Left hindlimb (tissue), 1 donor: ENCODE measurements around the gene RPL27.
"Not testable (repeated sequence)": the region's sequence is repeated elsewhere in the genome, so short reads cannot be mapped to it uniquely, and the experiment has no call there.

ENCODE experiments used
- DNase-seq: peaks from one replicate; pipeline ENCODE4 v3.0.0-alpha.2; 2018

The RPL27 gene

GRCh38 chr17:42997390-42997983 is 732 bp upstream of the RPL27 start:
- DNase-seq: no peak

GRCh38 chr17:42999003-42999525 is 845 bp downstream of the RPL27 start:
- DNase-seq: no peak

GRCh38 chr17:43000894-43001293 is 2.7 kb downstream of the RPL27 start:
- DNase-seq: not testable (repeated sequence)

- no peak for DNase-seq
These were observed 5.4 kb downstream of the RPL27 start for GRCh38 chr17:43003542-43004172.

GRCh38 chr17:43006639-43007551 is 8.7 kb downstream of the RPL27 start, which contains the start of gene IFI35:
TSS of gene IFI35 (plus strand) at chr17:43006784. CDS start at chr17:43006948, 164 bp downstream.
- peak; percentile 85 for DNase-seq

GRCh38 chr17:43010667-43011308 is 12.6 kb downstream of the RPL27 start:
- no peak for DNase-seq

GRCh38 chr17:43011728-43012472 is 13.7 kb downstream of the RPL27 start:
- DNase-seq: no peak

- no peak for DNase-seq
These were observed 15.1 kb downstream of the RPL27 start for GRCh38 chr17:43013296-43013695.

GRCh38 chr17:43014020-43014648 is 15.9 kb downstream of the RPL27 start:
- DNase-seq: no peak

GRCh38 chr17:43014649-43015542 is 16.7 kb downstream of the RPL27 start:
- DNase-seq: no peak

- DNase-seq: no peak
These were observed 17.4 kb downstream of the RPL27 start for GRCh38 chr17:43015579-43015978.

GRCh38 chr17:43016216-43016615 is 18.0 kb downstream of the RPL27 start:
- no peak for DNase-seq

- DNase-seq: no peak
These were observed 20.0 kb downstream of the RPL27 start for GRCh38 chr17:43018008-43018853.

- DNase-seq: no peak
These were observed 20.7 kb downstream of the RPL27 start for GRCh38 chr17:43018932-43019331.

- no peak for DNase-seq
These were observed 21.2 kb downstream of the RPL27 start for GRCh38 chr17:43019418-43019817.

GRCh38 chr17:43020030-43020621 is 21.9 kb downstream of the RPL27 start:
- no peak for DNase-seq

GRCh38 chr17:43020789-43021740 is 22.8 kb downstream of the RPL27 start:
- peak; percentile 77 for DNase-seq
